ENCODE results near the gene GTPBP6. TPM values are rescaled to one million over a fixed set of nuclear protein-coding genes. Genes with fewer than 3 reads are reported as not detected.

GTPBP6 gene
- total RNA-seq, 1 donor: 28.8 TPM

DNA sequence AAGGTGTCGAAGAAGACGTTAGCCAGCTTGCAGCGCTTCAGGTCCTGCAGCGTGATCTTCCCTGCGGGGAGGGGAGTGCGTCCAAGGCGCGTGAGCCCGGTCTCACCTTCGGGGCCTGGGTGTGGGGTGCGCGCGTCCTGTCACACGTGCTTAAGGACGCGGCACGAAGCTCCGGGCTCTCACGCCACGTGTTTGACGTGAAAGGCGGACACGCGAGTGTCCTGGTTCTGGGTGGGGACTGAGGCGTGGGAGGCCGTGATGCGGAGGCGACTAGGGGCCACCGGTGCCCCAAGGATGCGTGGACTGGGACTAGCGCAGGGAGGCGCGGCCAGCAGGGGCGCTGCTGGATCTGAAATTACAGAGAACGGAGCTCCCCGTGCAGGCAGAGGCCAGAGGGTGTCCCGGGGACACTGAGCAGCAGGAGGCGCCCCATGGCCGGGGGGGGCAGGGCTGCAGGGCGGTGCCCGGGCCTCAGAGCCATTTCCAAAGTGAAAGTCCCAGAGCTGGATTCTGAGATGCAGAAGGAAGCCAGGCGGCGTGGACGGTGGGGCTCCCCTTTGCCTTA, 20.3 kb upstream of the GTPBP6 start:
- H3K4me3 ChIP-seq (ENCODE audit: low read depth, low read length): no peak overlapping the region
- no peak for DNase-seq (ENCODE audit: low read depth)
- no peak for TF ChIP-seq CTCF (IDR thresholded peaks at IDR 0.05; ENCODE audit: insufficient read depth, low read length)

DNA sequence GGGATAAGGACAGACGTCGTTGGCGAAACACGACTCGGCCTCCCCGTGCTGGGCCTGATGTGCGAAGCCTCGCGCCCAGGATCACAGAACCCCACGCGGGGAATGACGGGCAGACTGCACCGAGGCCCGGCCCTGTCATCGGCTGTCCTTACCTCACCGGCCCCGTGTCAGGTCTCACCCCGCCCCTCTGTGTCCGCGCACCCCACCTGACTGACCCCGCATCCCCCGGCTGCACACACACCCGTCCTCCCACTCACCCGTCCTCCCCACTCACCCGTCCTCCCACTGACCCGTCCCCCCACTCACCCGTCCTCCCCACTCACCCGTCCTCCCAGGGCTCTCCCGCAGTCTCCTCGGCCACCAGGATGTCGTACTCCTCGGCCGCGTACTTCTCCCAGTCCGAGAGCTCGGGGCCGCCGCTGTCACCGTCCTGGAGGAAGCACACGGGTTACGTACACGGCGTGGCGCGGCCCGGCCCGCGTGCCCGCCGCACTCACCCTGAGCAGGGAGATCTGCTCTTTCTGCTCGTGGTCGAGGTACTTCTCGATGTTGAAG, 19.8 kb upstream of the GTPBP6 start:
- no peak overlapping the region for H3K4me3 ChIP-seq (ENCODE audit: low read depth, low read length)
- DNase-seq (ENCODE audit: low read depth): no peak
- TF ChIP-seq CTCF (IDR thresholded peaks at IDR 0.05; ENCODE audit: insufficient read depth, low read length): no peak

- no peak overlapping the region for H3K4me3 ChIP-seq (ENCODE audit: low read depth, low read length)
- DNase-seq (ENCODE audit: low read depth): no peak
- TF ChIP-seq CTCF (IDR thresholded peaks at IDR 0.05; ENCODE audit: insufficient read depth, low read length): no peak
Measured at GRCh38 chrX:337331-337831, 18.8 kb upstream of the GTPBP6 start.

DNA sequence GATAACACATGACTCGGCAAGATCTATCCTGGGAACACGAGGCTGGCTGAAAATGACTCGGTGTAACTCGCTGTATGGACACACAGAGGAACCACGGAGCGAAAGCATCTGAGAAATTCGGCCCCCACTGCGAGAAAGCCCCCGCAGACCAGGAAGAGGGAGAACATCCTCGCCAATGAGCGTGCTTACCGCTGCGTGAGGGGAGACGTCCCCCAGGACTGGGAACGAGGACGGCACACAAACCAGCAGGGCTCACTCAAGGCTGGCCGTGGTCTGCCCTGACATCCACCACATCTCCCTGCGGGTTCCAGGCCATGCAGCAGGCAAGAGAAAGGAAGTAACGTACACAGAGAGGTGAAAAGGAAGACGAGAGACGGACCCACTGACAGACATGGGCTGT, 17.6 kb upstream of the GTPBP6 start:
- no peak for DNase-seq (ENCODE audit: low read depth)
- H3K4me3 ChIP-seq (ENCODE audit: low read depth, low read length): no peak overlapping the region
- no peak for TF ChIP-seq CTCF (IDR thresholded peaks at IDR 0.05; ENCODE audit: insufficient read depth, low read length)

DNA sequence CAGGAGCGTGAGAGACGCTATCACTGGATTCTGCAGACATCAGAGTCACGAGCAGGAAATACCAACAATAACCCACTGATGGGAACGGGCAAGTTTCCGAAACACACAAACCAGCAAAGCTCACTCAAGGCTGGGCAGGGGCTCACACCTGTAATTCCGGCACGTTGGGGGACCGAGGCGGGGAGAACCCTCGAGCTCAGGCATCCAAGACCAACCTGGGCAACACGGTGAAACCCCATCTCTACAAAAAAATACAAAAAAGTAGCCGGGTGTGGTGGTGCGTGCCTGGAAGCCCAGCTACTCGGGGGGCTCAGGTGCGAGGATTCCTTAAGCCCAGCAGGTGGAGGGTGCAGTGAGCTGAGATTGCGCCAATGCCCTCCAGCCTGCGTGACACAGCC, 17.2 kb upstream of the GTPBP6 start:
- H3K4me3 ChIP-seq (ENCODE audit: low read depth, low read length): no peak overlapping the region
- no peak for TF ChIP-seq CTCF (IDR thresholded peaks at IDR 0.05; ENCODE audit: insufficient read depth, low read length)
- DNase-seq (ENCODE audit: low read depth): no peak

GRCh38 chrX:334971-335757, 16.6 kb upstream of the GTPBP6 start:
- DNase-seq (ENCODE audit: low read depth): no peak
- TF ChIP-seq CTCF (IDR thresholded peaks at IDR 0.05; ENCODE audit: insufficient read depth, low read length): no peak
- no peak overlapping the region for H3K4me3 ChIP-seq (ENCODE audit: low read depth, low read length)
